Measurements from ENCODE around the gene CC2D1B.

The CC2D1B gene

GRCh38 chr1:52352690-52353089, 13.3 kb downstream of the CC2D1B start:
- no peak for DNase-seq (ENCODE audit: low read depth)
- H3K4me3 ChIP-seq (ENCODE audit: control insufficient read depth, low read depth, low read length): no peak overlapping the region
- no peak for TF ChIP-seq CTCF (conservative IDR thresholded peaks at IDR 0.05; ENCODE audit: control insufficient read depth, insufficient read depth, low read depth, low read length)

GRCh38 chr1:52348704-52349300, 17.2 kb downstream of the CC2D1B start:
- no peak overlapping the region for H3K4me3 ChIP-seq (ENCODE audit: control insufficient read depth, low read depth, low read length)
- peak; percentile 15 for TF ChIP-seq CTCF (conservative IDR thresholded peaks at IDR 0.05; ENCODE audit: control insufficient read depth, insufficient read depth, low read depth, low read length)

GRCh38 chr1:52346653-52347052, 19.4 kb downstream of the CC2D1B start:
- no peak for DNase-seq (ENCODE audit: low read depth)
- no peak for TF ChIP-seq CTCF (conservative IDR thresholded peaks at IDR 0.05; ENCODE audit: control insufficient read depth, insufficient read depth, low read depth, low read length)
- H3K4me3 ChIP-seq (ENCODE audit: control insufficient read depth, low read depth, low read length): no peak overlapping the region

More at GRCh38 chr1:52348704-52349300, 17.2 kb downstream of the CC2D1B start:
- DNase-seq (ENCODE audit: low read depth): peak; percentile 24

GRCh38 chr1:52345252-52345651, 20.8 kb downstream of the CC2D1B start:
- H3K4me3 ChIP-seq (ENCODE audit: control insufficient read depth, low read depth, low read length): no peak overlapping the region
- no peak for DNase-seq (ENCODE audit: low read depth)
- no peak for TF ChIP-seq CTCF (conservative IDR thresholded peaks at IDR 0.05; ENCODE audit: control insufficient read depth, insufficient read depth, low read depth, low read length)

GRCh38 chr1:52343979-52344378, 22.0 kb downstream of the CC2D1B start:
- no peak overlapping the region for H3K4me3 ChIP-seq (ENCODE audit: control insufficient read depth, low read depth, low read length)
- DNase-seq (ENCODE audit: low read depth): no peak
- no peak for TF ChIP-seq CTCF (conservative IDR thresholded peaks at IDR 0.05; ENCODE audit: control insufficient read depth, insufficient read depth, low read depth, low read length)

- no peak for TF ChIP-seq CTCF (conservative IDR thresholded peaks at IDR 0.05; ENCODE audit: control insufficient read depth, insufficient read depth, low read depth, low read length)
- no peak overlapping the region for H3K4me3 ChIP-seq (ENCODE audit: control insufficient read depth, low read depth, low read length)
- DNase-seq (ENCODE audit: low read depth): no peak
These were observed 24.2 kb downstream of the CC2D1B start for GRCh38 chr1:52341655-52342260.

Measured in fibroblast of mammary gland (primary cell).